H1 (cell line): ENCODE results near the gene PRKN. TPM values are rescaled to one million over a fixed set of nuclear protein-coding genes. Genes with fewer than 3 reads are reported as not detected.

Source experiments
- CTCF ChIA-PET: fragments of 300-600 bp; sonication (Branson Sonifier 250); formaldehyde crosslinking; loops from one replicate; lab custom pipeline; 2021; ENCODE audit not compliant: partially characterized antibody; lab: Charles Lee
- POLR2A ChIA-PET: fragments of 300-600 bp; sonication (Branson Sonifier 250); formaldehyde crosslinking; loops from one replicate; lab custom pipeline; 2021; ENCODE audit warnings: inconsistent platforms; ENCODE audit not compliant: partially characterized antibody; lab: Charles Lee
- DNase-seq, 2 experiments: peaks; one replicate each; pipeline versions ENCODE4 v3.0.0 to v3.0.0-alpha.2; 2010 to 2022; ENCODE audit warnings: low spot score in 2 of 2, low read depth in 1 of 2, mixed read lengths in 1 of 2
- FAIRE-seq: peaks from 2 replicates; lab custom pipeline; 2011; peaks lifted over from hg19 to GRCh38; lab: Jason Lieb, UNC
- H2AFZ ChIP-seq: 2 replicates; pipeline ENCODE4 v1.8.1; 2012; ENCODE audit warnings: low read length, inconsistent platforms
- H2AK5ac ChIP-seq: 2 replicates; pipeline ENCODE4 v1.6.1; 2013; ENCODE audit warnings: low read depth, low read length
- H2BK120ac ChIP-seq: replicated peaks from 2 replicates; pipeline ENCODE3; 2013; ENCODE audit warnings: low read depth, low read length, inconsistent platforms
- H2BK12ac ChIP-seq: 2 replicates; pipeline ENCODE4 v1.6.1; 2013; ENCODE audit warnings: low read depth, low read length
- H2BK15ac ChIP-seq: 2 replicates; pipeline ENCODE4 v1.6.1; 2013; ENCODE audit warnings: low read length
- H2BK20ac ChIP-seq: 2 replicates; pipeline ENCODE4 v1.6.1; 2013; ENCODE audit warnings: low read length
- H2BK5ac ChIP-seq: 2 replicates; pipeline ENCODE4 v1.6.1; 2013; ENCODE audit warnings: low read depth, low read length
- H3K14ac ChIP-seq: 2 replicates; pipeline ENCODE4 v1.6.1; 2013; ENCODE audit warnings: inconsistent platforms; ENCODE audit not compliant: insufficient read length
- H3K18ac ChIP-seq: 2 replicates; pipeline ENCODE4 v1.6.1; 2013; ENCODE audit warnings: low read length; ENCODE audit errors: extremely low read depth
- H3K23ac ChIP-seq: 2 replicates; pipeline ENCODE4 v1.6.1; 2013; ENCODE audit warnings: inconsistent platforms; ENCODE audit not compliant: insufficient read length
- H3K23me2 ChIP-seq: 2 replicates; pipeline ENCODE4 v1.6.1; 2013; ENCODE audit warnings: low read depth, low read length
- H3K27ac ChIP-seq: 2 replicates; pipeline ENCODE4 v1.6.1; 2011; ENCODE audit warnings: low read depth, low read length, inconsistent platforms
- H3K27me3 ChIP-seq, 4 experiments: replicated peaks in 1 of 4; 1 replicate in 1 of 4; 2 replicates in 3 of 4; pipeline versions ENCODE4 v1.6.1 to v1.8.1; 2011 to 2013; ENCODE audit warnings: low read length in 3 of 4, mild to moderate bottlenecking in 3 of 4, inconsistent platforms in 2 of 4, mixed read lengths in 2 of 4, moderate library complexity in 1 of 4; ENCODE audit not compliant: control insufficient read depth in 3 of 4, insufficient read depth in 3 of 4; ENCODE audit errors: extremely low read depth in 1 of 4
- H3K36me3 ChIP-seq, 4 experiments: 2 replicates each; pipeline versions ENCODE4 v1.6.1 to v1.8.1; 2011 to 2013; ENCODE audit warnings: mild to moderate bottlenecking in 4 of 4, low read length in 3 of 4, moderate library complexity in 2 of 4, control low read depth in 1 of 4, inconsistent platforms in 1 of 4; ENCODE audit not compliant: insufficient read depth in 4 of 4, control insufficient read depth in 2 of 4
- H3K4ac ChIP-seq: replicated peaks from 2 replicates; pipeline ENCODE3; 2013; ENCODE audit warnings: low read length, low read depth, mixed read lengths, inconsistent platforms; ENCODE audit not compliant: insufficient read length
- H3K4me1 ChIP-seq, 4 experiments: replicated peaks in 1 of 4; 1 replicate in 1 of 4; 2 replicates in 3 of 4; pipeline versions ENCODE4 v1.6.1 to v1.8.1; 2011 to 2013; ENCODE audit warnings: low read length in 3 of 4, inconsistent platforms in 2 of 4, mixed read lengths in 1 of 4; ENCODE audit not compliant: insufficient read depth in 4 of 4, control insufficient read depth in 3 of 4
- H3K4me2 ChIP-seq, 2 experiments: 2 replicates each; pipeline versions ENCODE4 v1.6.1 to v1.8.1; 2011 to 2013; ENCODE audit warnings: low read depth in 2 of 2, low read length in 2 of 2, control low read depth in 1 of 2, inconsistent platforms in 1 of 2, mild to moderate bottlenecking in 1 of 2; ENCODE audit not compliant: insufficient read depth in 1 of 2
- H3K4me3 ChIP-seq, 4 experiments: fragments of 200-600, 300-600 bp in 1 of 4; sonication (generic), shearing (Covaris generic), sonication (Bioruptor Twin) in 1 of 4; 2 replicates each; pipeline versions ENCODE4 v1.5.1 to v1.8.1; 2011 to 2016; ENCODE audit warnings: low read length in 4 of 4, low read depth in 3 of 4, control low read depth in 2 of 4, inconsistent platforms in 2 of 4, mild to moderate bottlenecking in 2 of 4, mixed read lengths in 1 of 4, moderate library complexity in 1 of 4; ENCODE audit not compliant: insufficient read depth in 2 of 4; ENCODE audit errors: extremely low read depth in 1 of 4
- H3K56ac ChIP-seq: replicated peaks from 2 replicates; pipeline ENCODE3; 2013; ENCODE audit warnings: low read depth, mild to moderate bottlenecking, mixed read lengths, low read length, inconsistent platforms; ENCODE audit not compliant: insufficient read length
- H3K79me1 ChIP-seq: 2 replicates; pipeline ENCODE4 v1.6.1; 2013; ENCODE audit warnings: low read depth, low read length, control low read depth
- H3K79me2 ChIP-seq, 2 experiments: 2 replicates each; pipeline versions ENCODE4 v1.6.1 to v1.8.1; 2012 to 2013; ENCODE audit warnings: low read length in 2 of 2, mild to moderate bottlenecking in 2 of 2, inconsistent platforms in 1 of 2; ENCODE audit not compliant: insufficient read depth in 2 of 2, control insufficient read depth in 1 of 2
- H3K9ac ChIP-seq, 4 experiments: replicated peaks in 1 of 4; 1 replicate in 1 of 4; 2 replicates in 3 of 4; pipeline versions ENCODE4 v1.6.1 to v1.8.1; 2011 to 2013; ENCODE audit warnings: low read depth in 3 of 4, low read length in 3 of 4, control low read depth in 2 of 4, mild to moderate bottlenecking in 2 of 4, moderate library complexity in 2 of 4, inconsistent platforms in 1 of 4; ENCODE audit errors: extremely low read depth in 1 of 4
- H3K9me3 ChIP-seq, 2 experiments: 2 replicates each; pipeline versions ENCODE4 v1.6.1 to v1.8.1; 2012 to 2013; ENCODE audit warnings: mild to moderate bottlenecking in 2 of 2, moderate library complexity in 2 of 2, control low read depth in 1 of 2, inconsistent platforms in 1 of 2, low read depth in 1 of 2, low read length in 1 of 2, mixed read lengths in 1 of 2; ENCODE audit not compliant: insufficient read depth in 2 of 2
- H4K20me1 ChIP-seq, 2 experiments: replicated peaks in 1 of 2; 2 replicates each; pipeline versions ENCODE3 to v1.8.1; 2011 to 2013; ENCODE audit warnings: inconsistent platforms in 2 of 2, low read length in 2 of 2, mild to moderate bottlenecking in 1 of 2; ENCODE audit not compliant: insufficient read depth in 2 of 2, control insufficient read depth in 1 of 2
- H4K5ac ChIP-seq: 2 replicates; pipeline ENCODE4 v1.6.1; 2013; ENCODE audit warnings: low read length, low read depth, mixed read lengths, inconsistent platforms; ENCODE audit not compliant: insufficient read length
- H4K8ac ChIP-seq: 2 replicates; pipeline ENCODE4 v1.8.0; 2013; ENCODE audit warnings: mild to moderate bottlenecking, moderate library complexity, low read length, inconsistent platforms; ENCODE audit not compliant: insufficient read depth; ENCODE audit errors: extremely low read depth
- H4K91ac ChIP-seq: replicated peaks from 2 replicates; pipeline ENCODE3; 2013; ENCODE audit warnings: low read length, mixed read lengths, inconsistent platforms; ENCODE audit not compliant: insufficient read length
- ATF3 ChIP-seq: IDR thresholded peaks from 2 replicates; pipeline ENCODE4 v1.6.1; 2011; ENCODE audit warnings: low read depth, mild to moderate bottlenecking, low read length; ENCODE audit not compliant: insufficient read depth
- CBX5 ChIP-seq: fragments of 300-800, 300-1000 bp; sonication (generic); IDR thresholded peaks from 2 replicates; pipeline ENCODE4 v1.7.1; 2016; ENCODE audit warnings: antibody characterized with exemption, low read length, low read depth
- CEBPB ChIP-seq: IDR thresholded peaks from 2 replicates; pipeline ENCODE4 v1.6.1; 2012; ENCODE audit warnings: low read depth, low read length
- CTCF ChIP-seq, 3 experiments: IDR thresholded peaks; 1 replicate in 2 of 3; 2 replicates in 1 of 3; pipeline versions ENCODE4 v1.5.1 to v1.6.1; 2011; ENCODE audit warnings: low read length in 3 of 3, mild to moderate bottlenecking in 3 of 3, inconsistent platforms in 2 of 3, low read depth in 1 of 3, moderate library complexity in 1 of 3; ENCODE audit not compliant: insufficient read depth in 1 of 3; ENCODE audit errors: control extremely low read depth in 1 of 3
- EGR1 ChIP-seq: IDR thresholded peaks from 2 replicates; pipeline ENCODE4 v1.6.1; 2011; ENCODE audit warnings: low read depth, low read length, borderline replicate concordance
- MAX ChIP-seq: IDR thresholded peaks from 2 replicates; pipeline ENCODE4 v1.6.1; 2012; ENCODE audit warnings: inconsistent platforms
- POU5F1 ChIP-seq: IDR thresholded peaks from 2 replicates; pipeline ENCODE4 v1.6.1; 2011; ENCODE audit warnings: low read depth, mild to moderate bottlenecking, low read length, moderate library complexity
- RAD21 ChIP-seq, 2 experiments: IDR thresholded peaks in 1 of 2; conservative IDR thresholded peaks in 1 of 2; 2 replicates each; pipeline ENCODE4 v1.6.1; 2011; ENCODE audit warnings: low read depth in 2 of 2, low read length in 2 of 2, improper control_type of control experiment in 1 of 2, inconsistent platforms in 1 of 2, mild to moderate bottlenecking in 1 of 2, moderate library complexity in 1 of 2
- RXRA ChIP-seq: IDR thresholded peaks from 2 replicates; pipeline ENCODE4 v1.6.1; 2011; ENCODE audit warnings: low read depth, mild to moderate bottlenecking, low read length, moderate library complexity; ENCODE audit not compliant: insufficient read depth
- SP1 ChIP-seq: IDR thresholded peaks from 2 replicates; pipeline ENCODE4 v1.6.1; 2011; ENCODE audit warnings: low read depth, low read length
- SP4 ChIP-seq: IDR thresholded peaks from 2 replicates; pipeline ENCODE4 v1.6.1; 2012; ENCODE audit warnings: low read length, inconsistent platforms
- WGBS, 2 experiments: shearing (Covaris generic) in 1 of 2; methylation state at CpG; one replicate each; pipeline versions ENCODE4 v1.1.6 to v1.1.7; 2013 to 2015; ENCODE audit warnings: low lambda C conversion rate in 2 of 2, mixed read lengths in 2 of 2, inconsistent platforms in 1 of 2, low coverage in 1 of 2, missing lambda C conversion rate in 1 of 2; ENCODE audit not compliant: insufficient replicate concordance in 2 of 2, insufficient coverage in 1 of 2, insufficient read length in 1 of 2; ENCODE audit errors: extremely low coverage in 1 of 2, missing lambda C conversion rate in 1 of 2; 5-methylcytosine and 5-hydroxymethylcytosine counted together
- polyA plus RNA-seq, 7 experiments: library from polyadenylated mRNA; depleted of rRNA in 3 of 7; stranded (reverse) in 5 of 7; unstranded in 2 of 7; fragments of >200 nt in 5 of 7; fragments of 200-250 nt in 2 of 7; gene quantifications; 1 replicate in 5 of 7; 2 replicates in 1 of 7; 4 replicates in 1 of 7; pipeline versions ENCODE4 v1.2.1 to v1.2.3, GENCODE V29; 2011 to 2013; ENCODE audit warnings: missing spikeins in 2 of 7, mixed read lengths in 2 of 7
- total RNA-seq: library from RNA; stranded (reverse); fragmentation: NEBNext Ultra II Directional; extraction: Animal tissue kit (Norgen Biotek cat#: 25700); gene quantifications from 2 replicates; pipeline ENCODE4 v1.2.1, GENCODE V29; 2021

Gene PRKN
- total and polyA plus RNA-seq, 2 of the 8 experiments (the other 6 are each of a cell fraction or from before 2014, with no cell fraction given): 0.13 to 0.29 TPM

- DNase-seq (no peak), FAIRE-seq (no peak)
- no peak overlapping the region for H2AK5ac ChIP-seq
- no peak overlapping the region for H3K4me3 ChIP-seq
- H3K14ac ChIP-seq: no peak overlapping the region
- H2BK120ac ChIP-seq: no peak overlapping the region
- H3K4me2 ChIP-seq: no peak overlapping the region
- no peaks in the 10 kb centered on the region for H3K79me2 ChIP-seq
- H4K5ac ChIP-seq: no peak overlapping the region
- no peaks in the 10 kb centered on the region for H3K36me3 ChIP-seq
- TF ChIP-seq EGR1 (no peak), RXRA (no peak), POU5F1 (no peak), SP1 (no peak), MAX (no peak), CTCF (IDR thresholded peaks at IDR 0.05; ENCODE audit: control extremely low read depth in 1 of 3, insufficient read depth in 1 of 3, low read depth in 1 of 3, low read length in 3 of 3) (no peak), CEBPB (no peak), CBX5 (no peak), SP4 (no peak), ATF3 (no peak), RAD21 (IDR thresholded peaks at IDR 0.05 in 1 of 2, conservative IDR thresholded peaks at IDR 0.05 in 1 of 2; ENCODE audit: low read depth in 2 of 2, low read length in 2 of 2) (no peak)
- no peak overlapping the region for H2BK20ac ChIP-seq
- no peak overlapping the region for H3K56ac ChIP-seq
- no peaks in the 10 kb centered on the region for H4K20me1 ChIP-seq
- H3K23me2 ChIP-seq: no peaks in the 10 kb centered on the region
- no peak overlapping the region for H2BK5ac ChIP-seq
- no peaks in the 10 kb centered on the region for H3K9me3 ChIP-seq
- no peaks in the 10 kb centered on the region for H3K79me1 ChIP-seq
- no peak overlapping the region for H3K27ac ChIP-seq
- H2AFZ ChIP-seq: no peak overlapping the region
- H3K27me3 ChIP-seq: no peaks in the 10 kb centered on the region
- H2BK15ac ChIP-seq: no peak overlapping the region
- no peak overlapping the region for H3K18ac ChIP-seq
- CTCF ChIA-PET: interaction anchor here (0.8 kb wide), 1 partner anchor 58 kb away, joined by 3 read pairs; no protein-coding TSS in a partner anchor
- no peaks in the 10 kb centered on the region for H3K4me1 ChIP-seq
- H3K9ac ChIP-seq: no peak overlapping the region
- H4K8ac ChIP-seq: no peak overlapping the region
- no peak overlapping the region for H3K23ac ChIP-seq
- no peak overlapping the region for H4K91ac ChIP-seq
- 98% methylated on average over 5 of the region's 5 CpGs; no CpG with 5 or more reads in 1 of the 2 experiments for WGBS, 2 experiments
- no peak overlapping the region for H2BK12ac ChIP-seq
- POLR2A ChIA-PET: no interaction called here
- H3K4ac ChIP-seq: no peak overlapping the region
These were observed 546.5 kb downstream of the PRKN start for GRCh38 chr6:162181111-162181510.
